Measurements from ENCODE around the gene IMPDH1. TPM values are rescaled to one million over a fixed set of nuclear protein-coding genes. Genes with fewer than 3 reads are reported as not detected.

The IMPDH1 gene
- total RNA-seq, 2 donors from 2014 or later, result 48.2 to 91.6 TPM

DNA sequence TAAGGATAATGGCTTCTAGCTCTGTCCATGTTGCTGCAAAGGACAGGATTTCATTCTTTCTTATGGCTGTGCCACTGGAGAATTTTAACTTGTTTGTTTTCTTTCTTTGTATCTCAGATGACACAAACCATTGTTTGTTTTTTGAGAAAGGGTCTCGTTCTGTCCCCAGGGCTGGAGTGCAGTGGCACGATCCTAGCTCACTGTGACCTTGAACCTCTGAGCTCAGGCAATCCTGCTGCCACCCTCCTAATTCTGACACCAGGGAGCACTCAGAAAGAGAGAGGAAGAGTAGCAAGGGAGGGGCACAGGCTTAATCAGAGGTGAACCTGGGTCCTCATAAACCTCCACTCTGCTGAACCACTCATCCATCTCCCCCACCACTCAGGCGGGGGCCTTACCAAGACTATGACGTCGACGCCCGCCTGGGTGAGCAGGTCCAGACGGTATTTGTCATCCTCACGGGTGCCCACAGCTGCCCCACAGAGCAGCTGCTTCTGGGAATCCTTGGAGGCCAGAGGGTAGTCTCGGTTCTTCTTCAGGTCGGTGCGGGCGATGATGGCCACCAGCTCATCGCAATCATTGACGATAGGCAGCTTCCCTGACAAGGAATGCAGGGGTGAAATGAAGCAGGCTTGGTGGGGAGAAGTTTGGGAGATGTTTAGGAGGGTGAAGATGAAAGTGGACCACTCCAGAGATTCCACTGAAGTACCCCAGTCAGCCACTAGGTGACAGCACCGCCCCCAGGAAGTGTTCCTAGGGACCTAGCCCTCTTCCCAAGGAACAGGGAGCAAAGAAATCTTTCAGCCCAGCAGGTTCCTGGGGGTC is 11.6 kb downstream of the IMPDH1 start:
- TF ChIP-seq, protein P1, sequence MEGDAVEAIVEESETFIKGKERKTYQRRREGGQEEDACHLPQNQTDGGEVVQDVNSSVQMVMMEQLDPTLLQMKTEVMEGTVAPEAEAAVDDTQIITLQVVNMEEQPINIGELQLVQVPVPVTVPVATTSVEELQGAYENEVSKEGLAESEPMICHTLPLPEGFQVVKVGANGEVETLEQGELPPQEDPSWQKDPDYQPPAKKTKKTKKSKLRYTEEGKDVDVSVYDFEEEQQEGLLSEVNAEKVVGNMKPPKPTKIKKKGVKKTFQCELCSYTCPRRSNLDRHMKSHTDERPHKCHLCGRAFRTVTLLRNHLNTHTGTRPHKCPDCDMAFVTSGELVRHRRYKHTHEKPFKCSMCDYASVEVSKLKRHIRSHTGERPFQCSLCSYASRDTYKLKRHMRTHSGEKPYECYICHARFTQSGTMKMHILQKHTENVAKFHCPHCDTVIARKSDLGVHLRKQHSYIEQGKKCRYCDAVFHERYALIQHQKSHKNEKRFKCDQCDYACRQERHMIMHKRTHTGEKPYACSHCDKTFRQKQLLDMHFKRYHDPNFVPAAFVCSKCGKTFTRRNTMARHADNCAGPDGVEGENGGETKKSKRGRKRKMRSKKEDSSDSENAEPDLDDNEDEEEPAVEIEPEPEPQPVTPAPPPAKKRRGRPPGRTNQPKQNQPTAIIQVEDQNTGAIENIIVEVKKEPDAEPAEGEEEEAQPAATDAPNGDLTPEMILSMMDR (IDR thresholded peaks at IDR 0.05), result peak; percentile 83 to 90 (median 86)
- no peak for TF ChIP-seq POLR2AphosphoS5 (IDR thresholded peaks at IDR 0.05)
- WGBS, result 74% methylated on average over 16 of the region's 16 CpGs
- intact Hi-C loops (cut with DNase I), result no loop called here

GRCh38 chr7:128396357-128396756 is 13.4 kb downstream of the IMPDH1 start:
- Histone ChIP-seq H3K27ac (no peak overlapping the region), H3K4me3 (no peak overlapping the region), H3K27me3 (replicated peaks; ENCODE audit: insufficient read depth) (no peaks in the 10 kb centered on the region), H3K9me3 (no peaks in the 10 kb centered on the region), H3K36me3 (peaks cover 3 to 36% of the 10 kb centered on the region in 2 donors), H3K4me1 (replicated peaks) (no peaks in the 10 kb centered on the region)
- intact Hi-C loops (cut with DNase I), result no loop called here
- TF ChIP-seq POLR2AphosphoS5 (IDR thresholded peaks at IDR 0.05), result no peak
- TF ChIP-seq, protein P1 (IDR thresholded peaks at IDR 0.05), result no peak
- WGBS, result 88% methylated on average over 8 of the region's 11 CpGs
- no peak for DNase-seq (ENCODE audit: low spot score)

More for the DNA sequence above, 11.6 kb downstream of the IMPDH1 start:
- Histone ChIP-seq H3K4me1 (replicated peaks) (no peaks in the 10 kb centered on the region), H3K4me3 (no peak overlapping the region), H3K36me3 (peaks cover 0 to 31% of the 10 kb centered on the region in 2 donors), H3K27me3 (replicated peaks; ENCODE audit: insufficient read depth) (no peaks in the 10 kb centered on the region), H3K27ac (no peak overlapping the region), H3K9me3 (no peaks in the 10 kb centered on the region)
- DNase-seq (ENCODE audit: low spot score), result peak; percentile 42

DNA sequence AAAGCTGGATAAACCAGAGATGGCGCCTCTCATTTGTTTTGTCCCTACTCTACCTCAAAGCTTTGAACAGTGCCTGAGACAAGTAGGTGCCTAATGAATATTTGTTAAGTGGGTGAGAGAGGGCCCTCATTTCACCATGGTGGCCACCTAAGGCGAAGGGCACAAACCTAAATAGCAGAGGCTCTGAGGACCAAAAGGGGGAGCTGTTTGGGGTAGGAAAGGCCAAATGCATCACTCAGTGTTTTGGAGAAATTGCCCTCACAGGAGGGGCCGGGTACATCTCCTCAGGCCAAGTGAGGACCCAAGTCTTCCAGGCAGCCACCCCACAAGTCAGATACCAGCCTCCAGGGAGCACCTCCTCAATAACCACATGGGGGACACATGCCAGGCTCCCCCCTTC is 14.0 kb downstream of the IMPDH1 start:
- H3K27me3 ChIP-seq (replicated peaks; ENCODE audit: insufficient read depth), result no peaks in the 10 kb centered on the region
- no peak for DNase-seq (ENCODE audit: low spot score)
- no peak for TF ChIP-seq POLR2AphosphoS5 (IDR thresholded peaks at IDR 0.05)
- TF ChIP-seq, protein P1 (IDR thresholded peaks at IDR 0.05), result no peak
- TF ChIP-seq POLR2A (IDR thresholded peaks at IDR 0.05), result no peak
- H3K36me3 ChIP-seq, result peaks cover 3 to 36% of the 10 kb centered on the region in 2 donors
- no peaks in the 10 kb centered on the region for H3K9me3 ChIP-seq
- H3K4me3 ChIP-seq, result no peak overlapping the region
- intact Hi-C loops (cut with DNase I), result no loop called here
- H3K27ac ChIP-seq, result no peak overlapping the region
- no peaks in the 10 kb centered on the region for H3K4me1 ChIP-seq (replicated peaks)
- 88% methylated on average over 3 of the region's 3 CpGs for WGBS

GRCh38 chr7:128394904-128395496 is 14.8 kb downstream of the IMPDH1 start:
- intact Hi-C loops (cut with DNase I), result no loop called here
- Histone ChIP-seq H3K27me3 (replicated peaks; ENCODE audit: insufficient read depth) (no peaks in the 10 kb centered on the region), H3K9me3 (no peaks in the 10 kb centered on the region), H3K4me1 (replicated peaks) (no peaks in the 10 kb centered on the region), H3K4me3 (no peak overlapping the region), H3K27ac (no peak overlapping the region), H3K36me3 (peaks cover 3 to 36% of the 10 kb centered on the region in 2 donors)
- no peak for DNase-seq (ENCODE audit: low spot score)
- whole genome bisulfite sequencing, result 83% methylated on average over 16 of the region's 16 CpGs
- TF ChIP-seq POLR2A (IDR thresholded peaks at IDR 0.05), result no peak
- TF ChIP-seq, protein P1 (IDR thresholded peaks at IDR 0.05), result no peak
- TF ChIP-seq POLR2AphosphoS5 (IDR thresholded peaks at IDR 0.05), result no peak
